ENCODE results near the gene CCDC78.

CCDC78 gene

DNA sequence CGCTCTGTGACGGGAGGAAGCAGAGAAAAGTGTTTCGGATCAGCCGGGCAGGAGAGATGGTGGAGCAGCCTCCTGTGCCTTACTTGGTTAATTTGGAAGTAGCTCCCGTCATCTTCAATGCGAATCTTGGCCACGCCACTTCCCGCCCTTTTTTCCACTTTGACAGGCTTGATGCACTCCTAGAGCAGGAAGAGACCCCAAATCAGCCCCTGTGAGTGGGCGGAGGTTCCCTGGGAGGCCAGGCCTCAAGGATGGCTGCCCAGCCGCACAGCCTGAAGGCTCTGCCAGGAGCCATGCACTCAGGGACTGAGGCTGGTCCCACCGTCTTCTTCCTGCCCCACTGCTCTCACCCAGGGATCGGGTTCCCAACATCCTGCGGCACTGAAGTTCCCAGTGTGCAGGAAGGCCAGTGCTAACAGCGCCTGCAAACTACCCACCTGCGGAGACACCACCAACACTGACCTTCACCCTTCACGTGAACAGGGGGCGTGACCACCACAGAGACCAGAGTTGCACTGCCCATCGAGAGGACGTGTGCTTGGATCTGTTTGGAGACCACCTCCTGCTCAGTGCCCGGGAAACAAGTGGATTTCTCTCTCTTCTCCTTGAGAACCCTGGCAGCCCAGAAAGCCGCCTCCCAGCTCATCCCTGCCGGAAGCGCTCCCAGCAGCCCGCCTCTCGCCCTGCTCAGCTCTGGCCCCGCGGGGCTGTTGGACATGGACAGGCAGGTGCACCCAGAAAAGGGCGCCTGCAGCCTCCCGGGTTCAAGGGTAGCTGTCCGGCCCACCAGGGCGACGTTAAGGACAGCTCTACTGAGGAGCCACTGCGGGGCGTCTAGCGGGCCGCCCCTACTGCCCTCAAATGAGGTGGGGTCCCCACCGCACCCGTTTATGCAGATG, 13.6 kb upstream of the CCDC78 start:
- Histone ChIP-seq H3K27ac (ENCODE audit: low read depth, low read length) (peak overlapping the region; percentile 95), H2AFZ (ENCODE audit: low read depth, low read length, severe bottlenecking) (no peak overlapping the region), H3K27me3 (ENCODE audit: low read length) (no peaks in the 10 kb centered on the region)

GRCh38 chr16:736936-737481, 10.8 kb upstream of the CCDC78 start:
- Histone ChIP-seq H2AFZ (ENCODE audit: low read depth, low read length, severe bottlenecking) (no peak overlapping the region), H3K36me3 (ENCODE audit: low read length) (no peaks in the 10 kb centered on the region), H3K9me3 (ENCODE audit: insufficient read depth, low read length) (no peaks in the 10 kb centered on the region), H4K20me1 (ENCODE audit: low read depth, low read length) (no peaks in the 10 kb centered on the region), H3K4me3 (ENCODE audit: insufficient read depth, low read length, poor library complexity, severe bottlenecking) (peak overlapping the region; percentile 27), H3K4me2 (ENCODE audit: low read depth, low read length, poor library complexity, severe bottlenecking) (peak overlapping the region; percentile 74), H3K9me2 (replicated peaks; ENCODE audit: insufficient read depth, low read length) (no peaks in the 10 kb centered on the region), H3K27me3 (ENCODE audit: low read length) (no peaks in the 10 kb centered on the region), H3K9ac (ENCODE audit: low read length) (peak overlapping the region; percentile 56), H3K27ac (ENCODE audit: low read depth, low read length) (peak overlapping the region; percentile 95), H3F3A (ENCODE audit: insufficient read depth) (peaks cover 13% of the 10 kb centered on the region), H3K79me2 (ENCODE audit: insufficient read depth, low read length) (peaks cover 9% of the 10 kb centered on the region; the same call in 1 of the 2 replicates)
- TF ChIP-seq EZH2phosphoT487 (conservative IDR thresholded peaks at IDR 0.05; ENCODE audit: low read length): no peak
- TF ChIP-seq, protein P1, sequence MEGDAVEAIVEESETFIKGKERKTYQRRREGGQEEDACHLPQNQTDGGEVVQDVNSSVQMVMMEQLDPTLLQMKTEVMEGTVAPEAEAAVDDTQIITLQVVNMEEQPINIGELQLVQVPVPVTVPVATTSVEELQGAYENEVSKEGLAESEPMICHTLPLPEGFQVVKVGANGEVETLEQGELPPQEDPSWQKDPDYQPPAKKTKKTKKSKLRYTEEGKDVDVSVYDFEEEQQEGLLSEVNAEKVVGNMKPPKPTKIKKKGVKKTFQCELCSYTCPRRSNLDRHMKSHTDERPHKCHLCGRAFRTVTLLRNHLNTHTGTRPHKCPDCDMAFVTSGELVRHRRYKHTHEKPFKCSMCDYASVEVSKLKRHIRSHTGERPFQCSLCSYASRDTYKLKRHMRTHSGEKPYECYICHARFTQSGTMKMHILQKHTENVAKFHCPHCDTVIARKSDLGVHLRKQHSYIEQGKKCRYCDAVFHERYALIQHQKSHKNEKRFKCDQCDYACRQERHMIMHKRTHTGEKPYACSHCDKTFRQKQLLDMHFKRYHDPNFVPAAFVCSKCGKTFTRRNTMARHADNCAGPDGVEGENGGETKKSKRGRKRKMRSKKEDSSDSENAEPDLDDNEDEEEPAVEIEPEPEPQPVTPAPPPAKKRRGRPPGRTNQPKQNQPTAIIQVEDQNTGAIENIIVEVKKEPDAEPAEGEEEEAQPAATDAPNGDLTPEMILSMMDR (IDR thresholded peaks at IDR 0.05; ENCODE audit: insufficient read depth, low read length, poor library complexity, severe bottlenecking): no peak

More for the DNA sequence above, 13.6 kb upstream of the CCDC78 start:
- Histone ChIP-seq H3F3A (ENCODE audit: insufficient read depth) (peaks cover 13% of the 10 kb centered on the region), H3K79me2 (ENCODE audit: insufficient read depth, low read length) (peaks cover 9% of the 10 kb centered on the region; the same call in 1 of the 2 replicates), H3K4me3 (ENCODE audit: insufficient read depth, low read length, poor library complexity, severe bottlenecking) (peak overlapping the region; percentile 96), H3K9me2 (replicated peaks; ENCODE audit: insufficient read depth, low read length) (no peaks in the 10 kb centered on the region), H3K36me3 (ENCODE audit: low read length) (no peaks in the 10 kb centered on the region), H3K9me3 (ENCODE audit: insufficient read depth, low read length) (no peaks in the 10 kb centered on the region), H3K4me2 (ENCODE audit: low read depth, low read length, poor library complexity, severe bottlenecking) (peak overlapping the region; percentile 84), H4K20me1 (ENCODE audit: low read depth, low read length) (no peaks in the 10 kb centered on the region), H3K9ac (ENCODE audit: low read length) (peak overlapping the region; percentile 95)
- TF ChIP-seq, protein P1 (IDR thresholded peaks at IDR 0.05; ENCODE audit: insufficient read depth, low read length, poor library complexity, severe bottlenecking): no peak
- TF ChIP-seq EZH2phosphoT487 (conservative IDR thresholded peaks at IDR 0.05; ENCODE audit: low read length): no peak

DNA sequence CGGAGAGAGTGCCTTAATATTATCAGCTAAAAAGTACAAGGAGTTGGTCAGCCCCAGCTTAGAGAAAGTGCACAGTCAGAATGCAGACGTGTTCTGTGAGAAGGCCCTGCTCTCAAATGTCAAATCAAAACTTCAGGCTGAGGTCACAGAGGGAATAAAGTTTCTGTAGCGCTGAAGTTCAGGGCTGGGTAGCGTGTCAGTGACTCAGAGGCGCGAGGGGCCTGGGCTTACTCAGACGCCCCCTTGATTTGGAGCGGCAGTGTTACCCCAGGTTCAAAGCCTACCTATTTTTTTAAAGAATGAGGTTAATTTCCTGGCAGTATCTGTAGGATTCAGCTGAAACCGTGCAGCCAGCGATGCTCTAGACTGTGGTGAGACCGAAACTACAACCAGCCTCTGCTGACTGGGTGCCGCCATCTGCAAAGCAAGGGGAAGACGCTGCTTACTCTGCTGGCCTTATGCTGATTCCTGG, 9.8 kb upstream of the CCDC78 start:
- H3K27me3 ChIP-seq (ENCODE audit: low read length): no peaks in the 10 kb centered on the region

More for the DNA sequence above, 9.8 kb upstream of the CCDC78 start:
- Histone ChIP-seq H3K27ac (ENCODE audit: low read depth, low read length) (no peak overlapping the region), H2AFZ (ENCODE audit: low read depth, low read length, severe bottlenecking) (no peak overlapping the region), H3K4me3 (ENCODE audit: insufficient read depth, low read length, poor library complexity, severe bottlenecking) (no peak overlapping the region), H4K20me1 (ENCODE audit: low read depth, low read length) (no peaks in the 10 kb centered on the region), H3K79me2 (ENCODE audit: insufficient read depth, low read length) (peaks cover 9% of the 10 kb centered on the region; the same call in 1 of the 2 replicates), H3K9ac (ENCODE audit: low read length) (no peak overlapping the region), H3K9me3 (ENCODE audit: insufficient read depth, low read length) (no peaks in the 10 kb centered on the region), H3K9me2 (replicated peaks; ENCODE audit: insufficient read depth, low read length) (no peaks in the 10 kb centered on the region), H3K4me2 (ENCODE audit: low read depth, low read length, poor library complexity, severe bottlenecking) (no peak overlapping the region), H3K36me3 (ENCODE audit: low read length) (no peaks in the 10 kb centered on the region), H3F3A (ENCODE audit: insufficient read depth) (peaks cover 13% of the 10 kb centered on the region)
- TF ChIP-seq, protein P1 (IDR thresholded peaks at IDR 0.05; ENCODE audit: insufficient read depth, low read length, poor library complexity, severe bottlenecking): no peak
- no peak for TF ChIP-seq EZH2phosphoT487 (conservative IDR thresholded peaks at IDR 0.05; ENCODE audit: low read length)
